Testis (tissue), 2 donors: Measurements from ENCODE around the gene TBC1D19.

Source experiments
- POLR2A ChIP-seq: fragments of 450-650 bp; IDR thresholded peaks from one replicate; pipeline ENCODE4 v1.6.1; 2017; ENCODE audit warnings: antibody characterized with exemption, mild to moderate bottlenecking, moderate library complexity
- TF ChIP-seq, protein P1 (sequence below), 3 experiments: fragments of 450-650 bp in 2 of 3; fragments of 200-600 bp in 1 of 3; sonication (generic) in 1 of 3; IDR thresholded peaks; one replicate each; pipeline ENCODE4 v1.5.1; 2016 to 2019; ENCODE audit warnings: antibody characterized with exemption in 3 of 3, mild to moderate bottlenecking in 2 of 3, moderate library complexity in 1 of 3

DNA sequence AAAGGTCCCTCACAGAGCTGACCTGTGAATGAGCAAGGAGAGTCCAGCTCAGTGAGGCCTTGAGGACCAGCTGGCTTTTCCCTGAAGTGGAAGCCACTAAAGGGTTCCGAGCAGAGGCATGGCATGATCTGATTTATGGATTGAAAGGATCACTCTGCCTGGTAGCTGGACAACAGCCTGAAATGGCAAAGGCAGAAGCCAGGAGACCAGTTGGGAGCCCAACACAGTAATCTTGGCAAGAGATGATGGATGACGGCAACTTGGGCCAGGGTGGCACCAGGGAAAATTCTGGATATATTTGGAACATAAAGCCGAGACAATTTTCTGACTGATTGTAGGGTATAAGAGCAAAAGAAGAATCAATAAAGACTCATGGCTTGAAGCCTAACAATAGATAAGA is 207.5 kb downstream of the TBC1D19 start:
- TF ChIP-seq, protein P1, sequence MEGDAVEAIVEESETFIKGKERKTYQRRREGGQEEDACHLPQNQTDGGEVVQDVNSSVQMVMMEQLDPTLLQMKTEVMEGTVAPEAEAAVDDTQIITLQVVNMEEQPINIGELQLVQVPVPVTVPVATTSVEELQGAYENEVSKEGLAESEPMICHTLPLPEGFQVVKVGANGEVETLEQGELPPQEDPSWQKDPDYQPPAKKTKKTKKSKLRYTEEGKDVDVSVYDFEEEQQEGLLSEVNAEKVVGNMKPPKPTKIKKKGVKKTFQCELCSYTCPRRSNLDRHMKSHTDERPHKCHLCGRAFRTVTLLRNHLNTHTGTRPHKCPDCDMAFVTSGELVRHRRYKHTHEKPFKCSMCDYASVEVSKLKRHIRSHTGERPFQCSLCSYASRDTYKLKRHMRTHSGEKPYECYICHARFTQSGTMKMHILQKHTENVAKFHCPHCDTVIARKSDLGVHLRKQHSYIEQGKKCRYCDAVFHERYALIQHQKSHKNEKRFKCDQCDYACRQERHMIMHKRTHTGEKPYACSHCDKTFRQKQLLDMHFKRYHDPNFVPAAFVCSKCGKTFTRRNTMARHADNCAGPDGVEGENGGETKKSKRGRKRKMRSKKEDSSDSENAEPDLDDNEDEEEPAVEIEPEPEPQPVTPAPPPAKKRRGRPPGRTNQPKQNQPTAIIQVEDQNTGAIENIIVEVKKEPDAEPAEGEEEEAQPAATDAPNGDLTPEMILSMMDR (IDR thresholded peaks at IDR 0.05), result no peak
- TF ChIP-seq POLR2A, result no peak
